ENCODE results near the gene PTPRD. TPM values are rescaled to one million over a fixed set of nuclear protein-coding genes. Genes with fewer than 3 reads are reported as not detected.
A peak's percentile ranks its signal among the peaks of the same experiment; 100 is the strongest.

PTPRD gene
- polyA plus RNA-seq, 4 donors = 2.1 to 5.6 (median 3.9) TPM

GRCh38 chr9:9771314-9771713, 841.5 kb downstream of the PTPRD start:
- FAIRE-seq (no peak), DNase-seq (no peak)
- H3K27me3 ChIP-seq (ENCODE audit: control insufficient read depth in 3 of 3, insufficient read depth in 3 of 3, low read length in 3 of 3) = no peaks in the 10 kb centered on the region
- 69 to 79% (median 73%) methylated on average over 3 of the region's 3 CpGs for WGBS, 3 donors
- no peaks in the 10 kb centered on the region for H3K9me3 ChIP-seq (ENCODE audit: control insufficient read depth in 2 of 2, insufficient read depth in 1 of 2, low read depth in 1 of 2, low read length in 1 of 2)
- H3K27ac ChIP-seq (ENCODE audit: low read depth in 1 of 3, low read length in 2 of 3) = no peak overlapping the region
- no peaks in the 10 kb centered on the region for H3K36me3 ChIP-seq (ENCODE audit: control insufficient read depth in 3 of 3, insufficient read depth in 2 of 3, low read depth in 1 of 3, low read length in 3 of 3)
- H3K4me3 ChIP-seq (ENCODE audit: low read depth in 1 of 3, low read length in 3 of 3) = no peak overlapping the region
- no peaks in the 10 kb centered on the region for H3K4me1 ChIP-seq (ENCODE audit: control insufficient read depth in 3 of 3, insufficient read depth in 2 of 3, low read depth in 1 of 3, low read length in 2 of 3)

GRCh38 chr9:9764821-9765220, 848.0 kb downstream of the PTPRD start:
- FAIRE-seq = no peak

GRCh38 chr9:9754186-9754585, 858.6 kb downstream of the PTPRD start:
- 38 to 53% (median 51%) methylated on average over 4 of the region's 4 CpGs for WGBS, 3 donors
- no peak for FAIRE-seq
- no peak overlapping the region for H3K4me3 ChIP-seq (ENCODE audit: low read depth in 1 of 3, low read length in 3 of 3)
- no peaks in the 10 kb centered on the region for H3K27me3 ChIP-seq (ENCODE audit: control insufficient read depth in 3 of 3, insufficient read depth in 3 of 3, low read length in 3 of 3)
- H3K27ac ChIP-seq (ENCODE audit: low read depth in 1 of 3, low read length in 2 of 3) = no peak overlapping the region
- H3K36me3 ChIP-seq (ENCODE audit: control insufficient read depth in 3 of 3, insufficient read depth in 2 of 3, low read depth in 1 of 3, low read length in 3 of 3) = no peaks in the 10 kb centered on the region
- H3K9me3 ChIP-seq (ENCODE audit: control insufficient read depth in 2 of 2, insufficient read depth in 1 of 2, low read depth in 1 of 2, low read length in 1 of 2) = no peaks in the 10 kb centered on the region
- DNase-seq = no peak
- no peaks in the 10 kb centered on the region for H3K4me1 ChIP-seq (ENCODE audit: control insufficient read depth in 3 of 3, insufficient read depth in 2 of 3, low read depth in 1 of 3, low read length in 2 of 3)

More at GRCh38 chr9:9764821-9765220, 848.0 kb downstream of the PTPRD start:
- no peak for DNase-seq
- Histone ChIP-seq H3K9me3 (ENCODE audit: control insufficient read depth in 2 of 2, insufficient read depth in 1 of 2, low read depth in 1 of 2, low read length in 1 of 2) (no peaks in the 10 kb centered on the region), H3K4me1 (ENCODE audit: control insufficient read depth in 3 of 3, insufficient read depth in 2 of 3, low read depth in 1 of 3, low read length in 2 of 3) (no peaks in the 10 kb centered on the region), H3K27ac (ENCODE audit: low read depth in 1 of 3, low read length in 2 of 3) (no peak overlapping the region), H3K27me3 (ENCODE audit: control insufficient read depth in 3 of 3, insufficient read depth in 3 of 3, low read length in 3 of 3) (no peaks in the 10 kb centered on the region), H3K36me3 (ENCODE audit: control insufficient read depth in 3 of 3, insufficient read depth in 2 of 3, low read depth in 1 of 3, low read length in 3 of 3) (no peaks in the 10 kb centered on the region), H3K4me3 (ENCODE audit: low read depth in 1 of 3, low read length in 3 of 3) (no peak overlapping the region)
- 34 to 49% (median 38%) methylated on average over 2 of the region's 2 CpGs for WGBS, 3 donors

- Histone ChIP-seq H3K27ac (ENCODE audit: low read depth in 1 of 3, low read length in 2 of 3) (no peak overlapping the region), H3K9me3 (ENCODE audit: control insufficient read depth in 2 of 2, insufficient read depth in 1 of 2, low read depth in 1 of 2, low read length in 1 of 2) (no peaks in the 10 kb centered on the region), H3K4me3 (ENCODE audit: low read depth in 1 of 3, low read length in 3 of 3) (no peak overlapping the region), H3K27me3 (ENCODE audit: control insufficient read depth in 3 of 3, insufficient read depth in 3 of 3, low read length in 3 of 3) (no peaks in the 10 kb centered on the region), H3K4me1 (ENCODE audit: control insufficient read depth in 3 of 3, insufficient read depth in 2 of 3, low read depth in 1 of 3, low read length in 2 of 3) (no peaks in the 10 kb centered on the region), H3K36me3 (ENCODE audit: control insufficient read depth in 3 of 3, insufficient read depth in 2 of 3, low read depth in 1 of 3, low read length in 3 of 3) (no peaks in the 10 kb centered on the region)
- FAIRE-seq (no peak), DNase-seq (no peak)
- WGBS, 3 donors = 51 to 68% (median 61%) methylated on average over 3 of the region's 3 CpGs
Measured at GRCh38 chr9:9753266-9753665, 859.5 kb downstream of the PTPRD start.

GRCh38 chr9:9752722-9753121, 860.1 kb downstream of the PTPRD start:
- 9 to 34% (median 17%) methylated on average over 2 of the region's 2 CpGs for WGBS, 3 donors
- no peak overlapping the region for H3K4me3 ChIP-seq (ENCODE audit: low read depth in 1 of 3, low read length in 3 of 3)
- no peaks in the 10 kb centered on the region for H3K4me1 ChIP-seq (ENCODE audit: control insufficient read depth in 3 of 3, insufficient read depth in 2 of 3, low read depth in 1 of 3, low read length in 2 of 3)
- no peaks in the 10 kb centered on the region for H3K36me3 ChIP-seq (ENCODE audit: control insufficient read depth in 3 of 3, insufficient read depth in 2 of 3, low read depth in 1 of 3, low read length in 3 of 3)
- no peaks in the 10 kb centered on the region for H3K9me3 ChIP-seq (ENCODE audit: control insufficient read depth in 2 of 2, insufficient read depth in 1 of 2, low read depth in 1 of 2, low read length in 1 of 2)
- DNase-seq (peak; percentile 2 to 11), FAIRE-seq (no peak)
- no peak overlapping the region for H3K27ac ChIP-seq (ENCODE audit: low read depth in 1 of 3, low read length in 2 of 3)
- no peaks in the 10 kb centered on the region for H3K27me3 ChIP-seq (ENCODE audit: control insufficient read depth in 3 of 3, insufficient read depth in 3 of 3, low read length in 3 of 3)

- Histone ChIP-seq H3K9me3 (ENCODE audit: control insufficient read depth in 2 of 2, insufficient read depth in 1 of 2, low read depth in 1 of 2, low read length in 1 of 2) (no peaks in the 10 kb centered on the region), H3K4me1 (ENCODE audit: control insufficient read depth in 3 of 3, insufficient read depth in 2 of 3, low read depth in 1 of 3, low read length in 2 of 3) (no peaks in the 10 kb centered on the region), H3K27ac (ENCODE audit: low read depth in 1 of 3, low read length in 2 of 3) (no peak overlapping the region), H3K27me3 (ENCODE audit: control insufficient read depth in 3 of 3, insufficient read depth in 3 of 3, low read length in 3 of 3) (no peaks in the 10 kb centered on the region), H3K4me3 (ENCODE audit: low read depth in 1 of 3, low read length in 3 of 3) (no peak overlapping the region), H3K36me3 (ENCODE audit: control insufficient read depth in 3 of 3, insufficient read depth in 2 of 3, low read depth in 1 of 3, low read length in 3 of 3) (no peaks in the 10 kb centered on the region)
- DNase-seq (no peak), FAIRE-seq (no peak)
- WGBS, 3 donors = 81 to 83% (median 82%) methylated on average over 4 of the region's 4 CpGs
Measured at GRCh38 chr9:9751996-9752395, 860.8 kb downstream of the PTPRD start.

- no peak overlapping the region for H3K27ac ChIP-seq (ENCODE audit: low read depth in 1 of 3, low read length in 2 of 3)
- H3K4me1 ChIP-seq (ENCODE audit: control insufficient read depth in 3 of 3, insufficient read depth in 2 of 3, low read depth in 1 of 3, low read length in 2 of 3) = no peaks in the 10 kb centered on the region
- no peaks in the 10 kb centered on the region for H3K27me3 ChIP-seq (ENCODE audit: control insufficient read depth in 3 of 3, insufficient read depth in 3 of 3, low read length in 3 of 3)
- no peaks in the 10 kb centered on the region for H3K9me3 ChIP-seq (ENCODE audit: control insufficient read depth in 2 of 2, insufficient read depth in 1 of 2, low read depth in 1 of 2, low read length in 1 of 2)
- WGBS, 3 donors = 68 to 87% (median 84%) methylated on average over 3 of the region's 3 CpGs
- FAIRE-seq = no peak
- no peaks in the 10 kb centered on the region for H3K36me3 ChIP-seq (ENCODE audit: control insufficient read depth in 3 of 3, insufficient read depth in 2 of 3, low read depth in 1 of 3, low read length in 3 of 3)
- no peak for DNase-seq
- no peak overlapping the region for H3K4me3 ChIP-seq (ENCODE audit: low read depth in 1 of 3, low read length in 3 of 3)
Measured at GRCh38 chr9:9750719-9751118, 862.1 kb downstream of the PTPRD start.

GRCh38 chr9:9749591-9749990, 863.2 kb downstream of the PTPRD start:
- no peak for FAIRE-seq
- H3K27ac ChIP-seq (ENCODE audit: low read depth in 1 of 3, low read length in 2 of 3) = no peak overlapping the region

GRCh38 chr9:9747787-9748186, 865.0 kb downstream of the PTPRD start:
- FAIRE-seq = no peak
- Histone ChIP-seq H3K27ac (ENCODE audit: low read depth in 1 of 3, low read length in 2 of 3) (no peak overlapping the region), H3K9me3 (ENCODE audit: control insufficient read depth in 2 of 2, insufficient read depth in 1 of 2, low read depth in 1 of 2, low read length in 1 of 2) (no peaks in the 10 kb centered on the region), H3K4me3 (ENCODE audit: low read depth in 1 of 3, low read length in 3 of 3) (no peak overlapping the region), H3K36me3 (ENCODE audit: control insufficient read depth in 3 of 3, insufficient read depth in 2 of 3, low read depth in 1 of 3, low read length in 3 of 3) (no peaks in the 10 kb centered on the region), H3K27me3 (ENCODE audit: control insufficient read depth in 3 of 3, insufficient read depth in 3 of 3, low read length in 3 of 3) (no peaks in the 10 kb centered on the region), H3K4me1 (ENCODE audit: control insufficient read depth in 3 of 3, insufficient read depth in 2 of 3, low read depth in 1 of 3, low read length in 2 of 3) (no peaks in the 10 kb centered on the region)
- WGBS, 3 donors = 74 to 82% (median 80%) methylated on average over 4 of the region's 4 CpGs
- no peak for DNase-seq

More at GRCh38 chr9:9749591-9749990, 863.2 kb downstream of the PTPRD start:
- no peaks in the 10 kb centered on the region for H3K4me1 ChIP-seq (ENCODE audit: control insufficient read depth in 3 of 3, insufficient read depth in 2 of 3, low read depth in 1 of 3, low read length in 2 of 3)
- H3K27me3 ChIP-seq (ENCODE audit: control insufficient read depth in 3 of 3, insufficient read depth in 3 of 3, low read length in 3 of 3) = no peaks in the 10 kb centered on the region
- H3K4me3 ChIP-seq (ENCODE audit: low read depth in 1 of 3, low read length in 3 of 3) = no peak overlapping the region
- DNase-seq = no peak
- 77 to 88% (median 78%) methylated on average over 1 of the region's 1 CpG for WGBS, 3 donors
- no peaks in the 10 kb centered on the region for H3K9me3 ChIP-seq (ENCODE audit: control insufficient read depth in 2 of 2, insufficient read depth in 1 of 2, low read depth in 1 of 2, low read length in 1 of 2)
- H3K36me3 ChIP-seq (ENCODE audit: control insufficient read depth in 3 of 3, insufficient read depth in 2 of 3, low read depth in 1 of 3, low read length in 3 of 3) = no peaks in the 10 kb centered on the region
